ENCODE measurements around the gene AGBL2. TPM values are rescaled to one million over a fixed set of nuclear protein-coding genes. Genes with fewer than 3 reads are reported as not detected.

The AGBL2 gene
- total RNA-seq, 1 experiment from 2014 or later = not detected

DNA sequence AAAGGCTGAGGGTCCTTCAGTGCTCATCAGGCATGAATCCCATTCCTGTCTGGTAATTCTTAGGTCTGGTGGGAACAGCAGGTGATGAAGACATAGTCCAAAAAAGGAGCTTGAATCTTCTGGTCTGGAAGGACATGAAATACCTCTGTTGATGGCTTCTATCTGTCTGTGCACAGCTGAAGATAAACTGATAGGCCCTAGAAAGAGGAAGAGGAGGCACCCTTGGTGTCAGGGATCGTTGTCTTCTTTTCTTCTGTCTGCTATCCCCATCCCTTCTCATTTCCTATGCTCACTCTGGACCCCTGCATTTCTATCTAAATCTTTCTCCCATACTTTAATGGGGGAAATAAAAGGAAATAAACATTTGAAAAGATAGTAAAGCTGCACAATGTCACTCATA, 9.4 kb downstream of the AGBL2 start:
- Histone ChIP-seq H3K79me2 (ENCODE audit: insufficient read depth, low read length) (no peaks in the 10 kb centered on the region), H3K9ac (ENCODE audit: low read length) (no peak overlapping the region), H3K4me1 (ENCODE audit: control insufficient read depth in 1 of 2, insufficient read depth in 2 of 2, low read length in 2 of 2) (no peaks in the 10 kb centered on the region), H3K4me3 (replicated peaks in 1 of 2; ENCODE audit: low read depth in 1 of 2, low read length in 2 of 2) (no peak overlapping the region), H3K27ac (ENCODE audit: low read depth, low read length) (no peak overlapping the region), H4K20me1 (ENCODE audit: insufficient read depth) (no peaks in the 10 kb centered on the region), H3K36me3 (ENCODE audit: control insufficient read depth in 1 of 2, insufficient read depth in 2 of 2, low read length in 2 of 2) (no peaks in the 10 kb centered on the region), H2AFZ (ENCODE audit: low read depth, low read length, poor library complexity, severe bottlenecking) (no peak overlapping the region), H3K4me2 (ENCODE audit: low read length) (no peak overlapping the region), H3K9me3 (ENCODE audit: control insufficient read depth in 1 of 2, insufficient read depth in 1 of 2, low read depth in 1 of 2, low read length in 2 of 2) (no peaks in the 10 kb centered on the region), H3K9me2 (ENCODE audit: insufficient read depth) (no peaks in the 10 kb centered on the region), H3K27me3 (ENCODE audit: insufficient read depth, low read length) (no peaks in the 10 kb centered on the region)
- intact Hi-C loops (cut with micrococcal nuclease) = no loop called here
- ChIA-PET POLR2A (no interaction called here), CTCF (no interaction called here), RAD21 (ENCODE audit: low non-redundant PET in 1 of 2, low total read pairs in 2 of 2, uncharacterized antibody in 2 of 2, unreplicated experiment in 2 of 2) (no interaction called here)
- no TSS peak for BruUV-seq (replicated peaks)
- DNase-seq (ENCODE audit: low read depth, low spot score) = no peak
- no peak for ATAC-seq
- no peak for TF ChIP-seq SIN3A (IDR thresholded peaks at IDR 0.05; ENCODE audit: low read depth)
- TF ChIP-seq EZH2phosphoT487 (IDR thresholded peaks at IDR 0.05; ENCODE audit: borderline replicate concordance) = no peak
- TF ChIP-seq CBX3 (IDR thresholded peaks at IDR 0.05; ENCODE audit: low read depth) = no peak
- TF ChIP-seq POLR2A (IDR thresholded peaks at IDR 0.05; ENCODE audit: borderline replicate concordance, extremely low read depth, insufficient read depth, insufficient read length) = no peak
- no peak for TF ChIP-seq RAD21 (IDR thresholded peaks at IDR 0.05; ENCODE audit: low read depth)
- TF ChIP-seq, protein P1, sequence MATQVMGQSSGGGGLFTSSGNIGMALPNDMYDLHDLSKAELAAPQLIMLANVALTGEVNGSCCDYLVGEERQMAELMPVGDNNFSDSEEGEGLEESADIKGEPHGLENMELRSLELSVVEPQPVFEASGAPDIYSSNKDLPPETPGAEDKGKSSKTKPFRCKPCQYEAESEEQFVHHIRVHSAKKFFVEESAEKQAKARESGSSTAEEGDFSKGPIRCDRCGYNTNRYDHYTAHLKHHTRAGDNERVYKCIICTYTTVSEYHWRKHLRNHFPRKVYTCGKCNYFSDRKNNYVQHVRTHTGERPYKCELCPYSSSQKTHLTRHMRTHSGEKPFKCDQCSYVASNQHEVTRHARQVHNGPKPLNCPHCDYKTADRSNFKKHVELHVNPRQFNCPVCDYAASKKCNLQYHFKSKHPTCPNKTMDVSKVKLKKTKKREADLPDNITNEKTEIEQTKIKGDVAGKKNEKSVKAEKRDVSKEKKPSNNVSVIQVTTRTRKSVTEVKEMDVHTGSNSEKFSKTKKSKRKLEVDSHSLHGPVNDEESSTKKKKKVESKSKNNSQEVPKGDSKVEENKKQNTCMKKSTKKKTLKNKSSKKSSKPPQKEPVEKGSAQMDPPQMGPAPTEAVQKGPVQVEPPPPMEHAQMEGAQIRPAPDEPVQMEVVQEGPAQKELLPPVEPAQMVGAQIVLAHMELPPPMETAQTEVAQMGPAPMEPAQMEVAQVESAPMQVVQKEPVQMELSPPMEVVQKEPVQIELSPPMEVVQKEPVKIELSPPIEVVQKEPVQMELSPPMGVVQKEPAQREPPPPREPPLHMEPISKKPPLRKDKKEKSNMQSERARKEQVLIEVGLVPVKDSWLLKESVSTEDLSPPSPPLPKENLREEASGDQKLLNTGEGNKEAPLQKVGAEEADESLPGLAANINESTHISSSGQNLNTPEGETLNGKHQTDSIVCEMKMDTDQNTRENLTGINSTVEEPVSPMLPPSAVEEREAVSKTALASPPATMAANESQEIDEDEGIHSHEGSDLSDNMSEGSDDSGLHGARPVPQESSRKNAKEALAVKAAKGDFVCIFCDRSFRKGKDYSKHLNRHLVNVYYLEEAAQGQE (IDR thresholded peaks at IDR 0.05; ENCODE audit: low read depth) = no peak
- no peak for TF ChIP-seq JUND (IDR thresholded peaks at IDR 0.05)
- TF ChIP-seq, protein P2, sequence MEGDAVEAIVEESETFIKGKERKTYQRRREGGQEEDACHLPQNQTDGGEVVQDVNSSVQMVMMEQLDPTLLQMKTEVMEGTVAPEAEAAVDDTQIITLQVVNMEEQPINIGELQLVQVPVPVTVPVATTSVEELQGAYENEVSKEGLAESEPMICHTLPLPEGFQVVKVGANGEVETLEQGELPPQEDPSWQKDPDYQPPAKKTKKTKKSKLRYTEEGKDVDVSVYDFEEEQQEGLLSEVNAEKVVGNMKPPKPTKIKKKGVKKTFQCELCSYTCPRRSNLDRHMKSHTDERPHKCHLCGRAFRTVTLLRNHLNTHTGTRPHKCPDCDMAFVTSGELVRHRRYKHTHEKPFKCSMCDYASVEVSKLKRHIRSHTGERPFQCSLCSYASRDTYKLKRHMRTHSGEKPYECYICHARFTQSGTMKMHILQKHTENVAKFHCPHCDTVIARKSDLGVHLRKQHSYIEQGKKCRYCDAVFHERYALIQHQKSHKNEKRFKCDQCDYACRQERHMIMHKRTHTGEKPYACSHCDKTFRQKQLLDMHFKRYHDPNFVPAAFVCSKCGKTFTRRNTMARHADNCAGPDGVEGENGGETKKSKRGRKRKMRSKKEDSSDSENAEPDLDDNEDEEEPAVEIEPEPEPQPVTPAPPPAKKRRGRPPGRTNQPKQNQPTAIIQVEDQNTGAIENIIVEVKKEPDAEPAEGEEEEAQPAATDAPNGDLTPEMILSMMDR (IDR thresholded peaks at IDR 0.05 in 2 of 3, conservative IDR thresholded peaks at IDR 0.05 in 1 of 3; ENCODE audit: borderline replicate concordance in 1 of 3, insufficient read depth in 1 of 3, low read depth in 2 of 3, low read length in 2 of 3) = no peak
- no peak for TF ChIP-seq POLR2AphosphoS5 (IDR thresholded peaks at IDR 0.05; ENCODE audit: low read depth, low read length)
- TF ChIP-seq, protein P3, sequence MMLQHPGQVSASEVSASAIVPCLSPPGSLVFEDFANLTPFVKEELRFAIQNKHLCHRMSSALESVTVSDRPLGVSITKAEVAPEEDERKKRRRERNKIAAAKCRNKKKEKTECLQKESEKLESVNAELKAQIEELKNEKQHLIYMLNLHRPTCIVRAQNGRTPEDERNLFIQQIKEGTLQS (IDR thresholded peaks at IDR 0.05) = no peak
- no peak for TF ChIP-seq TCF7L2 (IDR thresholded peaks at IDR 0.05; ENCODE audit: borderline replicate concordance, extremely low read depth, insufficient read depth, insufficient read length)
- no peak for TF ChIP-seq SRF (IDR thresholded peaks at IDR 0.05; ENCODE audit: low read depth)
- TF ChIP-seq SP1 (IDR thresholded peaks at IDR 0.05; ENCODE audit: low read depth) = no peak
- no peak for TF ChIP-seq ZNF274 (IDR thresholded peaks at IDR 0.05; ENCODE audit: low read depth, low read length)
- TF ChIP-seq, protein P4, sequence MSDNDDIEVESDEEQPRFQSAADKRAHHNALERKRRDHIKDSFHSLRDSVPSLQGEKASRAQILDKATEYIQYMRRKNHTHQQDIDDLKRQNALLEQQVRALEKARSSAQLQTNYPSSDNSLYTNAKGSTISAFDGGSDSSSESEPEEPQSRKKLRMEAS (IDR thresholded peaks at IDR 0.05) = no peak
